ENCODE measurements around the gene TIAM2.

The TIAM2 gene

GRCh38 chr6:155061381-155061780 lies 66.3 kb downstream of the TIAM2 start:
- DNase-seq (ENCODE audit: low read depth in 3 of 3) = no peak

- no peak for DNase-seq (ENCODE audit: low read depth in 3 of 3)
Measured at GRCh38 chr6:155062866-155063341, 67.8 kb downstream of the TIAM2 start.

GRCh38 chr6:155064303-155064702 lies 69.2 kb downstream of the TIAM2 start:
- DNase-seq (ENCODE audit: low read depth in 3 of 3) = no peak

- no peak for DNase-seq (ENCODE audit: low read depth in 3 of 3)
Measured at GRCh38 chr6:155066361-155066760, 71.2 kb downstream of the TIAM2 start.

GRCh38 chr6:155066921-155067680 lies 72.0 kb downstream of the TIAM2 start:
- DNase-seq (ENCODE audit: low read depth in 3 of 3) = no peak

GRCh38 chr6:155067956-155068615 lies 73.0 kb downstream of the TIAM2 start:
- no peak for DNase-seq (ENCODE audit: low read depth in 3 of 3)

GRCh38 chr6:155069543-155069942 lies 74.4 kb downstream of the TIAM2 start:
- DNase-seq (ENCODE audit: low read depth in 3 of 3) = no peak

GRCh38 chr6:155075930-155076695 lies 81.0 kb downstream of the TIAM2 start:
- no peak for DNase-seq (ENCODE audit: low read depth in 3 of 3)

- DNase-seq (ENCODE audit: low read depth in 3 of 3) = no peak
Measured at GRCh38 chr6:155077331-155077730, 82.2 kb downstream of the TIAM2 start.

GRCh38 chr6:155077784-155078183 lies 82.7 kb downstream of the TIAM2 start:
- DNase-seq (ENCODE audit: low read depth in 3 of 3) = no peak

GRCh38 chr6:155078331-155078745 lies 83.2 kb downstream of the TIAM2 start:
- no peak for DNase-seq (ENCODE audit: low read depth in 3 of 3)

GRCh38 chr6:155079985-155080452 lies 84.9 kb downstream of the TIAM2 start:
- no peak for DNase-seq (ENCODE audit: low read depth in 3 of 3)

GRCh38 chr6:155080881-155081845 lies 86.0 kb downstream of the TIAM2 start:
- no peak for DNase-seq (ENCODE audit: low read depth in 3 of 3)

GRCh38 chr6:155084431-155085123 lies 89.5 kb downstream of the TIAM2 start:
- DNase-seq (ENCODE audit: low read depth in 3 of 3) = no peak

GRCh38 chr6:155085582-155086257 lies 90.6 kb downstream of the TIAM2 start:
- DNase-seq (ENCODE audit: low read depth in 3 of 3) = no peak

GRCh38 chr6:155088856-155089255 lies 93.7 kb downstream of the TIAM2 start:
- no peak for DNase-seq (ENCODE audit: low read depth in 3 of 3)

- DNase-seq (ENCODE audit: low read depth in 3 of 3) = no peak
Measured at GRCh38 chr6:155089746-155090145, 94.6 kb downstream of the TIAM2 start.

GRCh38 chr6:155090166-155090565 lies 95.1 kb downstream of the TIAM2 start:
- no peak for DNase-seq (ENCODE audit: low read depth in 3 of 3)

GRCh38 chr6:155091756-155092155 lies 96.6 kb downstream of the TIAM2 start:
- no peak for DNase-seq (ENCODE audit: low read depth in 3 of 3)

- peak in 1 of 3 experiments; percentile 32 for DNase-seq (ENCODE audit: low read depth in 3 of 3)
Measured at GRCh38 chr6:155093430-155093829, 98.3 kb downstream of the TIAM2 start.
